Fibroblast of skin of right quadriceps (primary cell): ENCODE data around the gene TTC36.
A peak's percentile ranks its signal among the peaks of the same experiment; 100 is the strongest.
"Not testable (repeated sequence)": the region's sequence is repeated elsewhere in the genome, so short reads cannot be mapped to it uniquely, and the experiment has no call there.

Experiments used
- DNase-seq: peaks from one replicate; pipeline ENCODE4 v3.0.0-alpha.2; 2013

TTC36 gene

DNA sequence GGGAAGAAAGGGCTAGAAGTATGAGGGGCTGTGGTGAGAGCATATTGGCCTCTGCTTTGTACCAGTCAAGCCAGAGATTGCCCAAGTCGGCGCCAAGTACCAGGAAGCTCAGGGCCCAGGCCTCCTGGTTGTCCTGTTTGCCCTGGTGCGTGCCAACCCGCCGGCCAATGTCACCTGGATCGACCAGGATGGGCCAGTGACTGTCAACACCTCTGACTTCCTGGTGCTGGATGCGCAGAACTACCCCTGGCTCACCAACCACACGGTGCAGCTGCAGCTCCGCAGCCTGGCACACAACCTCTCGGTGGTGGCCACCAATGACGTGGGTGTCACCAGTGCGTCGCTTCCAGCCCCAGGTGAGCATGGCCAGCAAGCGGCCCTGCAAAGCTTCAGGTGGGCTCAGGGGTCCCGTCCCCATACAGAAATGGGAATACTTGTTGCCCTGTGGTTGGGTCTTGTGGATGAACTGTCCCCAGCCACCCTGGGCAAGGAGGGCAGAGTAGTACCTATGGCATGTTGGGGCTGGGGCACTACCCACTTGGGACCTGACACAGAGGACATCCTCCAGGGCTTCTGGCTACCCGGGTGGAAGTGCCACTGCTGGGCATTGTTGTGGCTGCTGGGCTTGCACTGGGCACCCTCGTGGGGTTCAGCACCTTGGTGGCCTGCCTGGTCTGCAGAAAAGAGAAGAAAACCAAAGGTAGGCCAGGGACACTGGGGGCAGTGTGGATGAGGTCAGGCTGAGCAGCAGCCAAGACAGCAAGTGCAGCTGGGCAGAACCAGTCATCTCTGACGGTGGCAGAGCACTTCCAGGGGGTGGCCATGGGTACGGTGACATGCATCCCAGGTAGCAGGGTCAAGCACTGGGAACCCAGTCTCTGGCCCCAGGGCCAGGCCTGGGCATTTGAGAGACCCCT is 5.8 kb downstream of the TTC36 start:
- no peak for DNase-seq

DNA sequence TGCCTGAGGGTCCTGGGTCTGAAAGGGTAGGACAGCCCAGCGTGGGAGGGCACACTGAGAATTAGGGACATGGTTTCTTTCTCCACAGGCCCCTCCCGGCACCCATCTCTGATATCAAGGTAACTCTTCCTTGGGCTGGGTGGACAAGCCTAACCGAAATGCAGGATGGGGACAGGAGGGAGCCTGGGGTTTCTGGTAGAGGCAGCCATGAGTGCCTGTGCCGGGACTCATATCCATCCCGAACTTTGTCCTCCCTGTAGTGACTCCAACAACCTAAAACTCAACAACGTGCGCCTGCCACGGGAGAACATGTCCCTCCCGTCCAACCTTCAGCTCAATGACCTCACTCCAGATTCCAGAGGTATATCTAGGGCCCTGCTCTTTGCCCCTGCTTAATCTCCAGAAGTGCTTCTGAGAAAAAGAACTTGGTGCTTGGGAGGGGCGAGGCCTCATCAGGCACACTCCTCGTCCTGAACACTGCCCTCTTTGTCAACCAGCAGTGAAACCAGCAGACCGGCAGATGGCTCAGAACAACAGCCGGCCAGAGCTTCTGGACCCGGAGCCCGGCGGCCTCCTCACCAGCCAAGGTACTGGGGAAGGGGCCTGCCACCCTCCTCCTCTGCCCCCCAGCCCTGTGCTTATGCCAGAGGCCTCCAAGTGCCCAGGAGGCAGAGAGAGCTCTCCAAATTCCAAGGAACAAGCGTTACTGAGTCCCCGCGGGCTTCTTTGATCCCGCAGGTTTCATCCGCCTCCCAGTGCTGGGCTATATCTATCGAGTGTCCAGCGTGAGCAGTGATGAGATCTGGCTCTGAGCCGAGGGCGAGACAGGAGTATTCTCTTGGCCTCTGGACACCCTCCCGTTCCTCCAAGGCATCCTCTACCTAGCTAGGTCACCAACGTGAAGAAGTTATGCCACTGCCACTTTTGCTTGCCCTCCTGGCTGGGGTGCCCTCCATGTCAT is 6.8 kb downstream of the TTC36 start:
- no peak for DNase-seq

DNA sequence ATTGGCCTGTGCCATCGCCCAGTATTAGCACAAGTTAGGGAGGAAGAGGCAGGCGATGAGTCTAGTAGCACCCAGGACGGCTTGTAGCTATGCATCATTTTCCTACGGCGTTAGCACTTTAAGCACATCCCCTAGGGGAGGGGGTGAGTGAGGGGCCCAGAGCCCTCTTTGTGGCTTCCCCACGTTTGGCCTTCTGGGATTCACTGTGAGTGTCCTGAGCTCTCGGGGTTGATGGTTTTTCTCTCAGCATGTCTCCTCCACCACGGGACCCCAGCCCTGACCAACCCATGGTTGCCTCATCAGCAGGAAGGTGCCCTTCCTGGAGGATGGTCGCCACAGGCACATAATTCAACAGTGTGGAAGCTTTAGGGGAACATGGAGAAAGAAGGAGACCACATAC is 8.0 kb downstream of the TTC36 start:
- DNase-seq, result no peak

DNA sequence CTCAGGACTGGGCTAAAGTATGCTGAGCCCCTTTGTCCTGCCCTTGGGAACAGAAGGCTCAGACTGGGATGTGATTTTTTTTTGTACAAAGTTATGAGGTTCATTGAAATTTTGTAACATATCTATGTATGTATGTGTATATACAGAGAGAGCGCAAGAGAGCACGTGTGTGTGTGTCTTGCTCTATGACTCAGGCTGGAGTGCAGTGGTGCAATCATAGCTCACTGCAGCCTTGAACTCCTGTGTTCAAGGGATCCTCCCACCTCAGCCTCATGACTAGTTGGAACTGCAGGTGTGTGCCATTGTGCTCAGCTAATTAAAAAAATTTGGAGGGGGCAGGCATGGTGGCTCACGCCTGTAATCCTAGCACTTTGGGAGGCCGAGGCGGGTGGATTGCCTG is 9.5 kb downstream of the TTC36 start:
- no peak for DNase-seq

DNA sequence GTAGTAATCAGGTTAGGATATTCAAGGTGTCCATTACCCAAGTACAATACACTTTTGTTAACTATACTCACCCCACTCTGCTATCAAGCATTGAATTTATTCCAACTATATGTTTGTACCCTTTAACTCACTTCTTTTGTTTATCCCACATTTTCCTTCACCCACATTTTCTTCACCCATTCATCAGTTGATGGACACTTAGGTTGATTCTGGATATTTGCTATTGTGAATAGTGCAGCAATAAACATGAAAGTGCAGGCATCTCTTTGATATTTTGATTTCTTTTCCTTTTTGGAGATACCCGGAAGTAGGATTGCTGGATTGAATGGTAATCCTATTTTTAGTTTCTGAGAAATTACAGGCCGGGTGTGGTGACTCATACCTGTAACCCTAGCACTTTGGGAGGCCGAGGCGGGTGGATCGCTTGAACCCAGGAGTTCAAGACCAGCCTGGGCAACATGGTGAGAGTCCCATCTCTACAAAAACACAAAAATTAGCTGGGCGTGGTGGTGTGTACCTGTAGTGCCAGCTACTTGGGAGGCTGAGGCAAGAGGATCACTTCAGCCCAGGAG is 10.2 kb downstream of the TTC36 start:
- no peak for DNase-seq

DNA sequence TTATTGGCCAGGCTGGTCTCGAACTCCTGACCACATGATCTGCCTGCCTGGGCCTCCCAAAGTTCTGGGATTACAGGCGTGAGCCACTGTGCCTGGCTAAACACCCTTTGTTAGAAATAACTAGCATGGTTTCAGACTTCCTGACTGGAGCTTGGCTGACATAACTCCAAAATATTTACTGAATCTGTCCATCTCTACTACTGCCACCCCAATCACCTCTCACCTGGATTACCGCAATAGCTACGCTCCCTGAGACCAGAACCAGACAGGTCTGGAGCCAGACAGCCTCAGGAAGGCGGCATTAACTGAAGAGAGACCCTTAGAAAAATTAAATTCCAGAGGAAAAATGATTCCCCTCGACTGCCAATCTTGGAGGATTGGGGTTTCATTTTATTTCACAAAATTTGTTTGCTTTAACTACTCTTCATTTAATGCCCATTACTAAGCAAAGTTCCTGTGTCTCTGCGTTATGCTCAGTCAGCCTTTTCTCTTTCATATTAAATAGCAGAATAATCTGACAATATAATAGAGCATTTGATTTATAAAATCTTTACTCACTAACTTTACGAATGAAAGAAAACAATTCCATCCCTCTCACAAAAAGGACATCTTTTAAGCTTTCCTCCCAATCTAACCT is 16.9 kb downstream of the TTC36 start:
- no peak for DNase-seq

DNA sequence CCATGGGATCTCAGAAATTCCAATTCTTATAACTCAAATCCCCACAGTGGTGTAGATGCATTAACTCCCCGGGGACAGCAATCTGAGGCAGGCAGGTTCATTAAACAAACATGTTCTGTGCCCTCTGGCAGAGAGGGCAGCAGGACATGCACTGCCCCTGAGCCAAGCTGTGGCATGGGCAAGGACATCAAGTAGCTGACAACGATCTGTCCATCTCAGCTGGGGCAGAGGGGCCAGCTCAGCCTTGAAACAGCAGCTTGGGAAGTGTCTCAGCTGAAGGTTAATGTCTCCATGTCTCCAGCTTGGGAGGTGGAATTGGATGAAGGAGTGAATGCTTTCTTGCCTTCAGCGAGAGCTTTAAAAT is 17.4 kb downstream of the TTC36 start:
- DNase-seq, result no peak

DNA sequence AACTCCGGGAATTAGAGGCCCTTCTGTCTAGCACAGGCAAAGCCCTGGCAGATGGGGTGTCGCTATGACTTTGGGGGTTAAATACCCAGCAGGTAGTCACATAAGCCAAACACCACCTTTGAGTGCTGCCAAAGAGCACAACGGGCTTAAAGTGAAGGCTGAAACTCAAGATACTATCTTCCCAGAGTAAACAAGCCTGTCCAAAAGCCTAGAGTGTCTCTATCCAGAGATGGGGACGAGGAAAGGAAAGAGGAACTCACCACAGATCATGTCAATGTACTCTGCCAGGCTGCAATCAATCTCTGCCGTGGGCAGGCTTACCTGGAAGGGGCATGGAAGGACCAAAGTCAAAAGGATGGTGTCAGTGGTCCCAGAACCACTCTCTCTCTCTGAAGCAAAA is 18.3 kb downstream of the TTC36 start:
- DNase-seq, result no peak

DNA sequence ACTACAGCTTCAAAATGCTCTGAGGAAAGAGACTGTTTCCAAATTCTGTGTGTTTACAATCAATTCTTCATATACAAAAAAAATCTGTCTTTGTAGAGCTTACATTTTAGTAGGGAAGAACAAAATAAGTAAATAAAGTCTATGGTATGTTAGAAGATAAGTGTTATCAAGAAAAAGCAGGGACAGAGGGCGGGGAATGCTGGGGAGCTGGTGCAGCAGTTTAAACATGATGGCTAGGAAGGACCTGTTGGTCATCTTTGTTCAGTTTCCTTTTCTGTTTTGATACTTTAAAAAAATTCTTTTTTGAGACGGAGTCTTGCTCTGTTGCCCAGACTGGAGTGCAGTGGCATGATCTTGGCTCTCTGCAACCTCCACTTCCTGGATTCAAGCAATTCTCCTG is 19.9 kb downstream of the TTC36 start:
- DNase-seq, result no peak

DNA sequence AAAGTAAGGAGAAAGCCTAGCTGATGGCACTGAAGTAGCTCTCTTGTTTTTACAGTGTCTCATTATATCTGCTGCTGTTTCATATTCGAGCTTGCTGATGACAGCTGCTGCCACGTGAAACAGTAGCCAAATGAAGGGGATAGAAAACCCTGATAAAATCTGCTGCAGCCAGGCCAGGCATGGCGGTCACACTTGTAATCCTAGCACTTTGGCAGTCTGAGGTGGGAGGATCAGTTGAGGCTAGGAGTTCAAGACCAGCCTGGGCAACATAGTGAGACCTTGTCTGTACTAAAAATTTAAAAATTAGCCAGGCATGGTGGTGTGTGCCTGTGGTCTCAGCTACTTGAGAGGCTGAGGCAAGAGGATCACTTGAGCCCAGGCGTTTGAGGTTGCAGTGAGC is 25.1 kb downstream of the TTC36 start:
- no peak for DNase-seq

DNA sequence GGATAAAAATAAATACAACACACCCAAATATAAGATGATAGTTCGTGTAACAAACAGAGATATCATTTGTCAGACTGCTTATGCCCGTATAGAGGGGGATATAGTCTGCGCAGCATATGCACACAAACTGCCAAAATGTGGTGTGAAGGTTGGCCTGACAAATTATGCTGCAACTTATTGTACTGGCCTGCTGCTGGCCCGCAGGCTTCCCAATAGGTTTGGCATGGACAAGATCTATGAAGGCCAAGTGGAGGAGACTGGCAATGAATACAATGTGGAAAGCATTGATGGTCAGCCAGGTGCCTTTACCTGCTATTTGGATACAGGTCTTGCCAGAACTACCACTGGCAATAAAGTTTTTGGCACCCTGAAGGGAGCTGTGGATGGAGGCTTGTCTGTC is 33.5 kb downstream of the TTC36 start:
- DNase-seq, result no peak

DNA sequence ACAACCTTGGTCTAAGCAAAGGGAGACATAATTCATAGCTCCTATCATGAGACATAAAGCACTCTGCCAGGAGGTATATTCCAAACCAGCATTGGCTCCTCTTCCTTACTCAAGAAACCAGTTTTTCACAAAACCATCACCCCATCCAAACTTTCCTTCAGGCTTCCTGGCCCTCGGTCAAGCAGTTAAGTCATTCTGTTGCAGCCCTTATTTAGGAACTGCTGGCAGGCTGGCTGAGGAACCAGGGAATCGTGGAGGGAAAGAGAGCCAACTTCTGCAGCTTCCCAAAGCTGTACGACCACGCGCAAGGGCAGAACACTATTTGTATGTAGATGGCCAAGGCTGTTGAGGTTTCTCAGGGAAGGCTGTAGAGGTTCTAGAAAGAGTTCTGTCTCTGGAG is 37.8 kb downstream of the TTC36 start:
- peak; percentile 7 for DNase-seq

DNA sequence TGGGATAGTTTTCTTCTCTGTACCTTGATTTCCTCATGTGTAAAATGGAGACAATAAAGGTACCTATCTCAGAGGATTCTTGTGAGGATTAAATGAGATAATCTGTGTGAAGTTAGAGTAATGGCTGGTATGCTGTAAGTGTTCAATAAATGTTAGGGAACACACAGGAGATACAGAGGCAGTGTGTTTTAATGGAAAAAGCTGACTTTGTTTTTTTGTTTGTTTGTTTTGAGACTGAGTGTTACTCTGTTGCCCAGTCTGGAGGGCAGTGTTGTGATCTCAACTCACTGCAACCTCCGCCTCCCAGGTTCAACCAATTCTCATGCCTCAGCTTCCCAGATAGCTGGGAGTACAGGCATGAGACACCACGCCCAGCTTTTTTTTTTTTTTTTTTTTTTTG is 42.4 kb downstream of the TTC36 start:
- DNase-seq, result no peak

DNA sequence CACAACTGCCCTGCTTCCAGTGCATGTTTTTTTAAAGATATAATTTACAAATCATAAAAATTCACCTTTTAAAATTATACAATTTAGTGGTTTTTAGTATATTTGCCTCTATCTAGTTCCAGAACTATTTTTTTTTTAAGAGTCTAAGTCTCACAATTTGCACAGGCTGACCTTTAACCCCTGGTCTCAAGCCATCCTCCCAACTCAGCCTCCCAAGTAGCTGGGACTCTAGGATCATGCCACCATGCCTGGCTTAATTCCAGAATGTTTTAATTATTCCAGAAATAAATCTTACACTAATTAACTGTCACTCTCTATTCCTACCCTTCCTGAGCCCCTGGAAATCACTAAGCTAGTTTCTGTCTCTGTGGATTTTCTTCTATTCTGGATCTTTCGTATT is 43.5 kb downstream of the TTC36 start:
- DNase-seq, result no peak

DNA sequence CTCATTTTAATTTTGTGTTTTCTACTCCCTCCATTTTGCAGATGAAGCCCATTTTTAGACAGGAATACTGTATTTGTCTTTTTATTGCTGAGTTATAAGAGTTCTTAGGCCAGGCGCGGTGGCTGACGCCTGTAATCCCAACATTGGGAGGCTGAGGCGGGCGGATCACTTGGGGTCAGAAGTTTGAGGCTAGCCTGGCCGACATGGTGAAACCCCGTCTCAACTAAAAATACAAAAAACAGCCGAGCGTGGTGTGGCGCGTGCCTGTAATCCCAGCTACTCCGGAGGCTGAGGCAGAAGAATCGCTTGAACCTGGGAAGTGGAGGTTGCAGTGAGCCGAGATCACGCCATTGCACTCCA is 44.4 kb downstream of the TTC36 start:
- DNase-seq, result peak; percentile 11

DNA sequence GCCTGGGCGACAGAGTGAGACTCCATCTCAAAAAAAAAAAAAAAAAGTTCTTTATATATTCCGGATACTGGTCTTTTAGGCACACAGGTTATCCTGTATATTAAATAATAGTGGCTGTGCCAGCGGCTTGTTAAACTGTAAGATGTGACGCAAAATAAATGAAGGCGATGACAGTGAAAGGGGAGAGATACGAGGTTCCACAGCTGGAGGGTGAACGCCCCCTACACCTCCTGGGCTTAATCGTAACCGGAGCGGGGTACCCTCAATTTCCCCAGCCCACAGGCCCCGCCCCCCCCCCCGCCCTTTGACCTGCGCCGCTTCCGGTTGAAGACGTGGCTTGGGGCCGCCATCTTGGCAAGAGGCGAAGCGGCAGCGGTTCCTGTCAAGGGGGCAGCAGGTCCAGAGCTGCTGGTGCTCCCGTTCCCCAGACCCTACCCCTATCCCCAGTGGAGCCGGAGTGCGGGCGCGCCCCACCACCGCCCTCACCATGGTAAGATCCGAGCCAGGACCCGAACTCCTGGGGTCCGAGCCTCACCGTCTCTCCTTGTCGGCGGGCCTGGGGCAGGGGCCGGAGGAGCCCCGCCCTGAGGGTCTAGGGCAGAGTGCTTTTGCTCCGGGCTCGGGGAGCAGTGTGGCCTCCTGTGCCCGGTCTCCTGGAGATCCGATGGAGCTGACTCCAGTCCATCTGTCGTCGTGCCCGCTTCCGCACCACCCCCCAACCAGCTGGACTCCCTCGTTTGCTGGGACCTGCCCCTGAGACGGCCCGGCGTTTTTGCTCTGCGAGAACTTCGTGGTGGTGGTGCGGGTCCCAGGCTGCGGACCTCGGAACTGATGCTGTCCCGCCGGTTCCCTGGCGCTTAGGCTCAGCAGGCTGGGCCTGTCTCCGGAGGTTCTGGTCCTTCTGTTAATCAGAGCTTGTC is 45.0 kb downstream of the TTC36 start, which contains the start of gene ARCN1:
TSS of gene ARCN1 (plus strand) at position 349 of the 920 bp plus-strand sequence. CDS start at position 488, 139 bp downstream.
- DNase-seq, result peak; percentile 83

DNA sequence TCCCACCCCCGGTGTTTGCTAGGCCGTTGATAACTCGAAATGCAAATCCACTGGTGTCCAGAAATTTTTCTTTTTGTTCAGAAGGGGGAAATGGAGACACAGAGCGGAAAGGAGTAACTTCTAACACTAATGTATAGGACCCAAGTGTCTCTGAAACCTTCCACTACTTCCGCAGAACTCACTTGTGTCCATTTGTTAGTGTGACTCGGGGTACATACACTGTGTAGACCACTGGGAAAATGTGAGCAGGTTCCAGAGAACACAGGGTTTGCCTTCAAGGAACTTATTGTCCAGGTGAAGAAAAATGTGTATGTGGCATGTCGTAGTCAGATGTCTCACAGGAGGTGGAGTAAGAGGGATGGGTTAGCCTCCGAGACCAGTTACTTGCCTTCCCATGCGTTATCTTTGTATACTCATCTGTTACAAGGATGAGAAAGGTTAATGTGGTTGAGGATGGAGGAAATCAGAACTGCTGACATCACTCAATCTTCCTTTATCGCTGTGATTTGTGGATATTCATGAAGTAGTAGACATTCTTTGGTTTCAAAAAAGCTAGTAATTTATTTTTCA is 45.8 kb downstream of the TTC36 start:
- peak; percentile 57 for DNase-seq

DNA sequence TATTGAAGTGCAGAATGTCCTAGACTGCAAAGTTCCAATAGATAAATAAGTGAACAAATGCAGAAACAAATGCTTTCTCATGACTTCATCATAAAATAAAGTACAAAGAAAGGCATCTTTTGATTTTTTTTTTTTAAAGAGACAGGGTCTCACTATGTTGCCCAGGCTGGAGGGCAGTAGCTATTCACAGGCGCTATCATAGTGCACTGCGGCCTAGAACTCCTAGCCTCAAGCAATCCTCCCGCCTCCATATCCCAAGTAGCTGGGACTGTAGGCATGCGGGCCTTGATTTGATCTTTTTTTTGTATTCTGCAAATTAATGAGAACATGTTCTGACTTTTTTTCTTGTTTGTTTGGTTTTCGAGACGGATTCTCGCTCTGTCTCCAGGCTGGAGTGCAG is 47.4 kb downstream of the TTC36 start:
- no peak for DNase-seq

DNA sequence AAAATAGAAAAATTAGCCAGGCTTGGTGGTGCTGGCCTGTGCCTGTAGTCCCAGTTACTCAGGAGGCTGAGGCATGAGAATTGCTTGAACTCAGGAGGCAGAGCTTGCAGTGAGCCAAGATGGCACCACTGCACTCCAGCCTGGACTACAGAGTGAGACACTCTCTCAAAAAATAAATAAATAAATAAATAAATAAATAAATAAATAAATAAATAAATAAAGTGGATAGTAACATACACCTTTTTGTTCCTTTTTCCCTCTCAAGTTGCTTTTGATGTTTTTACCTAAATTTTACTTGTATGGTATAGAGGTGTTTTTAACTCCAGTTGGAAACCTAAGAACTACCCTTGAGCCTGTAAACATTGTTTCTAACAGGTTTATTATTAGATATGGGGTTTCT is 50.7 kb downstream of the TTC36 start:
- not testable (repeated sequence) for DNase-seq
